Measurements from ENCODE around the gene ZFYVE19.

The ZFYVE19 gene

DNA sequence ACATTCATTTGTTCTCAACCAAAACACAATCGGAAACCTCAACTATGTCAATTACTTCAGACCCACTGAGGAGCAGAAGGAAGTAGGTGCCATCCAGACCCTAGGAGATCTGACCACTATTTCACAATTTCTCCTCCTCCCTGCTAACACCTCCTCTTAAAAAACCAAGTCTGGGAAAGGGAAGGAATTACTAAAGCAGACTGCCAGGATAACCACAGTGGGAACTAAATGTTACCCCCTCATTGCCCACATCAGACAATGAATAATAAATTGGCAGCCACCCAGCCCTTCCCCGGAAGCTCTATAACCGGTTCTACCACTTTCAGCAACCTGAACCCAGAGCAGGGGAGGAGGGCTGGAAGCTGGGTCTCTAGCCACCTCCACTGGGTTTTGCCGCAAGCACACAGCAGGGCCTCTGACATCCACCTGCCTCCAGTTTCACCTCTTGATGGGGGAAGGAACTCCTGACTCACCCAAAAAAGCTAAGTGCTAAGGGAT lies 19.5 kb upstream of the ZFYVE19 start:
- Histone ChIP-seq H3K4me3 (ENCODE audit: low read length) (no peak overlapping the region), H3K56ac (ENCODE audit: low read length) (peak overlapping the region; percentile 38), H3K4me1 (ENCODE audit: control insufficient read depth, low read depth, low read length) (peaks cover 21% of the 10 kb centered on the region), H4K5ac (ENCODE audit: low read length) (no peak overlapping the region), H3K9ac (ENCODE audit: low read length) (no peak overlapping the region), H3K79me1 (ENCODE audit: low read length) (peaks cover 7% of the 10 kb centered on the region), H3K27me3 (ENCODE audit: insufficient read depth, low read length, poor library complexity) (no peaks in the 10 kb centered on the region), H3K36me3 (ENCODE audit: control insufficient read depth, insufficient read depth, low read length) (no peaks in the 10 kb centered on the region), H3K18ac (ENCODE audit: low read length) (no peak overlapping the region), H2AK5ac (ENCODE audit: low read length) (no peak overlapping the region), H2BK120ac (ENCODE audit: low read depth, low read length) (no peak overlapping the region), H2BK15ac (replicated peaks; ENCODE audit: low read depth) (no peak overlapping the region), H3K27ac (ENCODE audit: low read depth, low read length) (no peak overlapping the region), H3K79me2 (ENCODE audit: control insufficient read depth, insufficient read depth, low read length) (no peaks in the 10 kb centered on the region), H4K8ac (ENCODE audit: low read depth, low read length) (no peak overlapping the region), H3K4me2 (ENCODE audit: low read length) (no peak overlapping the region), H3K4ac (ENCODE audit: low read depth, low read length) (no peak overlapping the region), H2BK5ac (ENCODE audit: low read length) (peak overlapping the region; percentile 45), H3K23ac (ENCODE audit: low read length) (no peak overlapping the region)
- peak; percentile 93 for DNase-seq
- WGBS (ENCODE audit: extremely low coverage, insufficient coverage, low lambda C conversion rate) = no CpG with 5 or more reads among the region's 4 CpGs

GRCh38 chr15:40787991-40788390 lies 18.9 kb upstream of the ZFYVE19 start:
- no peak overlapping the region for H3K4me3 ChIP-seq (ENCODE audit: low read length)
- no CpG with 5 or more reads among the region's 6 CpGs for WGBS (ENCODE audit: extremely low coverage, insufficient coverage, low lambda C conversion rate)
- H3K18ac ChIP-seq (ENCODE audit: low read length) = no peak overlapping the region
- no peak overlapping the region for H4K8ac ChIP-seq (ENCODE audit: low read depth, low read length)
- H3K23ac ChIP-seq (ENCODE audit: low read length) = no peak overlapping the region
- no peak for DNase-seq
- H3K9ac ChIP-seq (ENCODE audit: low read length) = no peak overlapping the region
- no peak overlapping the region for H2AK5ac ChIP-seq (ENCODE audit: low read length)
- peaks cover 7% of the 10 kb centered on the region for H3K79me1 ChIP-seq (ENCODE audit: low read length)
- peak overlapping the region; percentile 30 for H3K56ac ChIP-seq (ENCODE audit: low read length)
- H2BK120ac ChIP-seq (ENCODE audit: low read depth, low read length) = no peak overlapping the region
- H3K27me3 ChIP-seq (ENCODE audit: insufficient read depth, low read length, poor library complexity) = no peaks in the 10 kb centered on the region
- H3K79me2 ChIP-seq (ENCODE audit: control insufficient read depth, insufficient read depth, low read length) = no peaks in the 10 kb centered on the region
- H3K27ac ChIP-seq (ENCODE audit: low read depth, low read length) = no peak overlapping the region
- H3K4me1 ChIP-seq (ENCODE audit: control insufficient read depth, low read depth, low read length) = peaks cover 21% of the 10 kb centered on the region
- H2BK5ac ChIP-seq (ENCODE audit: low read length) = no peak overlapping the region
- H3K4me2 ChIP-seq (ENCODE audit: low read length) = no peak overlapping the region
- no peak overlapping the region for H3K4ac ChIP-seq (ENCODE audit: low read depth, low read length)
- no peak overlapping the region for H4K5ac ChIP-seq (ENCODE audit: low read length)
- no peak overlapping the region for H2BK15ac ChIP-seq (replicated peaks; ENCODE audit: low read depth)
- no peaks in the 10 kb centered on the region for H3K36me3 ChIP-seq (ENCODE audit: control insufficient read depth, insufficient read depth, low read length)

DNA sequence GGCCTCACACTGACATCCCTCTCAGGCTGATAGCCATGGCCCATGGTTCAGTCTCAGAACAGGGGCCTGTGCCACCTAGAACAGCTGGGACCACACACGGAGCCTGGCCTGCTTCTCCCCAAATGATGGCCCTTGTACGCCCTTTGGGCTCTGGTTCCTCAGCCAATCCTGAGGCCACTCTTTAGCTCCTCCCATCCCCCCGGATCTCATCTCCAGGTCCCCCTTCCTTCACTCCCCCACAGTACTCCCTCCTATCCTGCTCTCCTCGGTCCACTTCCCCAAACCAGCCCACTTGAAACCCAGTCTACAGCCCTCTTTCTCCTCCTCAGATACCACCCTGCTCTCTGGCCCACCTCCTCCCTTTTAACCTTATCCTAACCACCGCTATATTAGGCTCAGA lies 17.8 kb upstream of the ZFYVE19 start:
- H2BK5ac ChIP-seq (ENCODE audit: low read length) = no peak overlapping the region
- H3K23ac ChIP-seq (ENCODE audit: low read length) = no peak overlapping the region
- no peak overlapping the region for H3K18ac ChIP-seq (ENCODE audit: low read length)
- H2BK120ac ChIP-seq (ENCODE audit: low read depth, low read length) = no peak overlapping the region
- peak overlapping the region; percentile 17 for H3K56ac ChIP-seq (ENCODE audit: low read length)
- no peak for DNase-seq
- H4K5ac ChIP-seq (ENCODE audit: low read length) = no peak overlapping the region
- H3K27me3 ChIP-seq (ENCODE audit: insufficient read depth, low read length, poor library complexity) = no peaks in the 10 kb centered on the region
- no peak overlapping the region for H4K8ac ChIP-seq (ENCODE audit: low read depth, low read length)
- H3K9ac ChIP-seq (ENCODE audit: low read length) = no peak overlapping the region
- H2BK15ac ChIP-seq (replicated peaks; ENCODE audit: low read depth) = no peak overlapping the region
- no CpG with 5 or more reads among the region's 5 CpGs for WGBS (ENCODE audit: extremely low coverage, insufficient coverage, low lambda C conversion rate)
- no peaks in the 10 kb centered on the region for H3K36me3 ChIP-seq (ENCODE audit: control insufficient read depth, insufficient read depth, low read length)
- no peak overlapping the region for H3K4ac ChIP-seq (ENCODE audit: low read depth, low read length)
- H3K79me2 ChIP-seq (ENCODE audit: control insufficient read depth, insufficient read depth, low read length) = peaks cover 2% of the 10 kb centered on the region
- peaks cover 21% of the 10 kb centered on the region for H3K4me1 ChIP-seq (ENCODE audit: control insufficient read depth, low read depth, low read length)
- H3K79me1 ChIP-seq (ENCODE audit: low read length) = peaks cover 12% of the 10 kb centered on the region
- H2AK5ac ChIP-seq (ENCODE audit: low read length) = no peak overlapping the region
- H3K27ac ChIP-seq (ENCODE audit: low read depth, low read length) = no peak overlapping the region
- no peak overlapping the region for H3K4me3 ChIP-seq (ENCODE audit: low read length)
- H3K4me2 ChIP-seq (ENCODE audit: low read length) = no peak overlapping the region

DNA sequence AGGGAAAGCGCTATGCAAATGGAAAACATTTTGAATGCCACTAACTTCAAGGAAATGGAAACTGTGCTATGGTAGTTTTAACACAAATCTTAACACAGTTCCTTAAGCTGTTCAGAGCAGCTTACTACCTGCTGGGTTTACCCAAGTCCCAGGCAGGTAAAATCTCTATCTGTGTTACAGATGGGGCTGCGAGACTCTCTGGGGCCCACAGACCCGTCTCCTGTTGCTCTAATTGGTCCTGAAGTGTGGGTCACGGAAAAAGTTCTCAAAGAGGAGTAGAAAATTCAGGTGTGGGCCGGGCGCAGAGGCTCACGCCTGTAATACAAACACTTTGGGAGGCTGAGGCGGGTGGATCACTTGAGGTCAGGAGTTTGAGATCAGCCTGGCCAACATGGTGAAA lies 16.9 kb upstream of the ZFYVE19 start:
- Histone ChIP-seq H3K27ac (ENCODE audit: low read depth, low read length) (no peak overlapping the region), H3K36me3 (ENCODE audit: control insufficient read depth, insufficient read depth, low read length) (no peaks in the 10 kb centered on the region), H3K56ac (ENCODE audit: low read length) (no peak overlapping the region)

GRCh38 chr15:40790718-40791117 lies 16.2 kb upstream of the ZFYVE19 start:
- H3K4me1 ChIP-seq (ENCODE audit: control insufficient read depth, low read depth, low read length) = peaks cover 18% of the 10 kb centered on the region
- peaks cover 2% of the 10 kb centered on the region for H3K79me2 ChIP-seq (ENCODE audit: control insufficient read depth, insufficient read depth, low read length)
- no peak overlapping the region for H3K4me2 ChIP-seq (ENCODE audit: low read length)
- no peak overlapping the region for H3K18ac ChIP-seq (ENCODE audit: low read length)
- no peak overlapping the region for H2AK5ac ChIP-seq (ENCODE audit: low read length)
- no peak overlapping the region for H4K8ac ChIP-seq (ENCODE audit: low read depth, low read length)
- H2BK5ac ChIP-seq (ENCODE audit: low read length) = no peak overlapping the region
- WGBS (ENCODE audit: extremely low coverage, insufficient coverage, low lambda C conversion rate) = no CpG with 5 or more reads among the region's 3 CpGs
- H3K4ac ChIP-seq (ENCODE audit: low read depth, low read length) = no peak overlapping the region
- no peak for DNase-seq
- H3K4me3 ChIP-seq (ENCODE audit: low read length) = no peak overlapping the region
- no peak overlapping the region for H3K27ac ChIP-seq (ENCODE audit: low read depth, low read length)
- no peak overlapping the region for H3K56ac ChIP-seq (ENCODE audit: low read length)
- H3K23ac ChIP-seq (ENCODE audit: low read length) = no peak overlapping the region
- H3K79me1 ChIP-seq (ENCODE audit: low read length) = peaks cover 8% of the 10 kb centered on the region
- H2BK15ac ChIP-seq (replicated peaks; ENCODE audit: low read depth) = no peak overlapping the region
- no peaks in the 10 kb centered on the region for H3K27me3 ChIP-seq (ENCODE audit: insufficient read depth, low read length, poor library complexity)
- H4K5ac ChIP-seq (ENCODE audit: low read length) = no peak overlapping the region
- no peaks in the 10 kb centered on the region for H3K36me3 ChIP-seq (ENCODE audit: control insufficient read depth, insufficient read depth, low read length)
- H2BK120ac ChIP-seq (ENCODE audit: low read depth, low read length) = no peak overlapping the region
- no peak overlapping the region for H3K9ac ChIP-seq (ENCODE audit: low read length)

More for the DNA sequence above, 16.9 kb upstream of the ZFYVE19 start:
- Histone ChIP-seq H4K8ac (ENCODE audit: low read depth, low read length) (no peak overlapping the region), H3K4me3 (ENCODE audit: low read length) (no peak overlapping the region), H3K79me2 (ENCODE audit: control insufficient read depth, insufficient read depth, low read length) (peaks cover 2% of the 10 kb centered on the region), H3K18ac (ENCODE audit: low read length) (no peak overlapping the region), H3K4me1 (ENCODE audit: control insufficient read depth, low read depth, low read length) (peaks cover 21% of the 10 kb centered on the region), H3K27me3 (ENCODE audit: insufficient read depth, low read length, poor library complexity) (no peaks in the 10 kb centered on the region), H4K5ac (ENCODE audit: low read length) (no peak overlapping the region), H3K79me1 (ENCODE audit: low read length) (peaks cover 10% of the 10 kb centered on the region), H3K9ac (ENCODE audit: low read length) (no peak overlapping the region), H2BK5ac (ENCODE audit: low read length) (no peak overlapping the region), H2AK5ac (ENCODE audit: low read length) (no peak overlapping the region), H2BK15ac (replicated peaks; ENCODE audit: low read depth) (no peak overlapping the region), H2BK120ac (ENCODE audit: low read depth, low read length) (no peak overlapping the region), H3K23ac (ENCODE audit: low read length) (no peak overlapping the region), H3K4ac (ENCODE audit: low read depth, low read length) (no peak overlapping the region), H3K4me2 (ENCODE audit: low read length) (no peak overlapping the region)
- no peak for DNase-seq
- no CpG with 5 or more reads among the region's 8 CpGs for WGBS (ENCODE audit: extremely low coverage, insufficient coverage, low lambda C conversion rate)

GRCh38 chr15:40792394-40792793 lies 14.5 kb upstream of the ZFYVE19 start:
- no peak overlapping the region for H3K4me3 ChIP-seq (ENCODE audit: low read length)
- H3K79me1 ChIP-seq (ENCODE audit: low read length) = peaks cover 7% of the 10 kb centered on the region
- H3K18ac ChIP-seq (ENCODE audit: low read length) = no peak overlapping the region
- no peak overlapping the region for H3K4ac ChIP-seq (ENCODE audit: low read depth, low read length)
- H3K56ac ChIP-seq (ENCODE audit: low read length) = no peak overlapping the region
- H2BK15ac ChIP-seq (replicated peaks; ENCODE audit: low read depth) = no peak overlapping the region
- no peak for DNase-seq
- no peak overlapping the region for H4K5ac ChIP-seq (ENCODE audit: low read length)
- H3K27me3 ChIP-seq (ENCODE audit: insufficient read depth, low read length, poor library complexity) = no peaks in the 10 kb centered on the region
- no peaks in the 10 kb centered on the region for H3K36me3 ChIP-seq (ENCODE audit: control insufficient read depth, insufficient read depth, low read length)
- H4K8ac ChIP-seq (ENCODE audit: low read depth, low read length) = no peak overlapping the region
- peaks cover 9% of the 10 kb centered on the region for H3K4me1 ChIP-seq (ENCODE audit: control insufficient read depth, low read depth, low read length)
- no peak overlapping the region for H3K4me2 ChIP-seq (ENCODE audit: low read length)
- no peak overlapping the region for H2BK120ac ChIP-seq (ENCODE audit: low read depth, low read length)
- H3K79me2 ChIP-seq (ENCODE audit: control insufficient read depth, insufficient read depth, low read length) = peaks cover 2% of the 10 kb centered on the region
- no peak overlapping the region for H2AK5ac ChIP-seq (ENCODE audit: low read length)
- H3K27ac ChIP-seq (ENCODE audit: low read depth, low read length) = no peak overlapping the region
- H3K23ac ChIP-seq (ENCODE audit: low read length) = no peak overlapping the region
- H3K9ac ChIP-seq (ENCODE audit: low read length) = no peak overlapping the region
- no peak overlapping the region for H2BK5ac ChIP-seq (ENCODE audit: low read length)
- no CpG with 5 or more reads among the region's 3 CpGs for WGBS (ENCODE audit: extremely low coverage, insufficient coverage, low lambda C conversion rate)
